ENCODE data around the gene STIM1.

- TF ChIP-seq CTCF (IDR thresholded peaks at IDR 0.05): no peak
- TF ChIP-seq, protein P1, sequence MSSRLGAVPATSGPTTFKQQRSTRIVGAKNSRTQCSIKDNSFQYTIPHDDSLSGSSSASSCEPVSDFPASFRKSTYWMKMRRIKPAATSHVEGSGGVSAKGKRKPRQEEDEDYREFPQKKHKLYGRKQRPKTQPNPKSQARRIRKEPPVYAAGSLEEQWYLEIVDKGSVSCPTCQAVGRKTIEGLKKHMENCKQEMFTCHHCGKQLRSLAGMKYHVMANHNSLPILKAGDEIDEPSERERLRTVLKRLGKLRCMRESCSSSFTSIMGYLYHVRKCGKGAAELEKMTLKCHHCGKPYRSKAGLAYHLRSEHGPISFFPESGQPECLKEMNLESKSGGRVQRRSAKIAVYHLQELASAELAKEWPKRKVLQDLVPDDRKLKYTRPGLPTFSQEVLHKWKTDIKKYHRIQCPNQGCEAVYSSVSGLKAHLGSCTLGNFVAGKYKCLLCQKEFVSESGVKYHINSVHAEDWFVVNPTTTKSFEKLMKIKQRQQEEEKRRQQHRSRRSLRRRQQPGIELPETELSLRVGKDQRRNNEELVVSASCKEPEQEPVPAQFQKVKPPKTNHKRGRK (CRISPR knock-in tag; IDR thresholded peaks at IDR 0.05; ENCODE audit: borderline replicate concordance): no peak
- TF ChIP-seq, protein P2, sequence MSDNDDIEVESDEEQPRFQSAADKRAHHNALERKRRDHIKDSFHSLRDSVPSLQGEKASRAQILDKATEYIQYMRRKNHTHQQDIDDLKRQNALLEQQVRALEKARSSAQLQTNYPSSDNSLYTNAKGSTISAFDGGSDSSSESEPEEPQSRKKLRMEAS (CRISPR knock-in tag; IDR thresholded peaks at IDR 0.05): no peak
- TF ChIP-seq, protein P3, sequence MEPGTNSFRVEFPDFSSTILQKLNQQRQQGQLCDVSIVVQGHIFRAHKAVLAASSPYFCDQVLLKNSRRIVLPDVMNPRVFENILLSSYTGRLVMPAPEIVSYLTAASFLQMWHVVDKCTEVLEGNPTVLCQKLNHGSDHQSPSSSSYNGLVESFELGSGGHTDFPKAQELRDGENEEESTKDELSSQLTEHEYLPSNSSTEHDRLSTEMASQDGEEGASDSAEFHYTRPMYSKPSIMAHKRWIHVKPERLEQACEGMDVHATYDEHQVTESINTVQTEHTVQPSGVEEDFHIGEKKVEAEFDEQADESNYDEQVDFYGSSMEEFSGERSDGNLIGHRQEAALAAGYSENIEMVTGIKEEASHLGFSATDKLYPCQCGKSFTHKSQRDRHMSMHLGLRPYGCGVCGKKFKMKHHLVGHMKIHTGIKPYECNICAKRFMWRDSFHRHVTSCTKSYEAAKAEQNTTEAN (CRISPR knock-in tag; IDR thresholded peaks at IDR 0.05): no peak
- no peak for TF ChIP-seq NFATC4 (CRISPR knock-in tag; IDR thresholded peaks at IDR 0.05)
- no peak for TF ChIP-seq ESRRA (CRISPR knock-in tag; IDR thresholded peaks at IDR 0.05; ENCODE audit: borderline replicate concordance)
Observed at GRCh38 chr11:3942160-3942955, 86.9 kb downstream of the STIM1 start.

Measured in WTC11 (cell line).